Non-pigmented ciliary epithelial cell (primary cell): ENCODE data around the gene METTL8.

ENCODE experiments used
- DNase-seq: peaks from one replicate; pipeline ENCODE4 v3.0.0-alpha.2; 2010; ENCODE audit warnings: low read depth

METTL8 gene

DNA sequence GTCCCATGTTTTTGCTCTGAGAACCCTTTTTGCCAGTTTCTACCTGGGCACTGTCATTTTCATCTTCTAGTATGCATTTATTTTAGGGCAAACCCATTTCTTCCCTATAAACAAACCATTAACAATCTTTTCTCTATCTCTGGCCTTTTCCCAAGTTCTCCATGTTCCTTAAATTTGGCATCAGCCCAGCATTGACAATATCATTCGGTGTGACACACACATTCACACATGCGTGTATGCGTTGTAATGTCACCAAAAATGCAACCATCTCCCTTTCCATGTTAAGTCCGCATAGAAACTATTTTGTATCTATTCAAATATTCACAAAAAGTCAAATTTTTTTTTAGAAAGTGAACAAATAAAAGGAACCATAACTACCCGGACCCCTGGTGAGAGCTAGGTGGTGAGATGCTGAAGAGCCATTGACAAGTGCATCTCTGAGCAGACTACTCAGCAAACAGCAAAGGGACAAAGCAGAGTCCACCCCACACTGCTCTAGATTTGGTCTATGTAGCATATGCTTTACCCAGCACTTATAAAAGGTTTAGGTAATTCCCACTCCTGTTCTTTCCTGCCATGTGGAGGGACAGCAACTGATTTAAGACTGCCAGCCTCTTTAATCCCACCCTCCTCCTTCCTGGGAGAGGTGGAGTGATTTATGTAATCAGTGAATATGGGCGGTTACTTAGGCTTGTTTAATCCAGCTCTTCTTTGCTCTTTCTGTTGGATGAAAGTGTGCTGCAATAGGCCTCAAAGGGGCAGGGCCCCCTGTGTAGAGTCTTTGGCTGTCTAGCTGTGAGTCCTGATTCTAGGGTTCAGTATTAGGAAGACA, 124.1 kb downstream of the METTL8 start:
- no peak for DNase-seq

DNA sequence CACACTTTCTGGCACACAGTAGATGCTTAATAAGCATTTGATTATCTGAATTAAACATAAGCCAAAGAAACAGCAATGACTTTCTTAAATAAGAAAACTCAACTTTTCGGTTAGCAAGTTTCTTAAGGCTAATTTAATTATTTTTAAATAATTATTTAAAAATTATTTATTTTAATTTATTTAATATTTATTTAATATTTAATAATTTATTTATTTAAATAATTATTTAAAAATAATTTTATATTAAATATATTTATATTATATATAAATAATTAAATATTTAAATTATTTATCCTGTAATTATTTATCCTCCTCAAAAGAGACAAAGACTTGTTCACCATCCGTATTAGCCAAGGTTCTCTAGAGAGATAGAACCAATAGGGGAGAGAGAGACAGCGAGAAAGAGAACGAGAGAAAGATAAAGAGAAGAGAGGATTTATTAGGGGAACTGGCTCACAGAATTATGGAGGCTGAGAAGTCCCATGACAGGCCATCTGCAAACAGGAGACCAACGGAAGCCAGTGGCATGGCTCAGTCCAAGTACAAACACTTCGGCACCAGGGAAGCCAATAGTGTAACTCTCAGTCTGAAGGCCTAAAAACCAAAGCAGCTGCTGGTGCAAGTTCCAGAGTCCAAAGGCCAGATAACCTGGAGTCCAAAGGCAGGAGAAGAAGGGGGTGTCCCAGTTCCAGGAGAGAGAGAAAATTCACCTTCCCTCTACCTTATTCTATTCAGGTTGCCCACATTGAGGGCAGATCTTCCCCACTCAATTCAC, 125.3 kb downstream of the METTL8 start:
- DNase-seq, result no peak

DNA sequence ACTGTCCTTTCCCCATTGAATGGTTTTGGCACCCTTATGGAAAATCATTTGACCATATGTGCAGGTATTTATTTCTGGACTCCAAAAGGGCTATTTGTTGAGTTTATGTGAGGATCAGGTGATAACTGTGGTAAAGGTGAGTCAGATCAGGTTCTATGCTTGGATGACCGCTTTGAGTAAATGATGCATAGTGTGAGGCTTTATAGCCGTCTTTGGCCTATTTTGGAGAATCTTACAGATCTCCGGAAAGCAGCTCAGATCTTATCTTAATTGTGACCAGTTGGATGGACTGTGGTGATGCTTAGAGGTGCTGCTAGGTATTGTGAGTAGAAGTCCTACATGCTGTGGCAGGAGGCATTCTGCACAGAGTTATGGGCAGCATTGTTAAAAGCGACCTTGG, 126.2 kb downstream of the METTL8 start:
- DNase-seq, result no peak

DNA sequence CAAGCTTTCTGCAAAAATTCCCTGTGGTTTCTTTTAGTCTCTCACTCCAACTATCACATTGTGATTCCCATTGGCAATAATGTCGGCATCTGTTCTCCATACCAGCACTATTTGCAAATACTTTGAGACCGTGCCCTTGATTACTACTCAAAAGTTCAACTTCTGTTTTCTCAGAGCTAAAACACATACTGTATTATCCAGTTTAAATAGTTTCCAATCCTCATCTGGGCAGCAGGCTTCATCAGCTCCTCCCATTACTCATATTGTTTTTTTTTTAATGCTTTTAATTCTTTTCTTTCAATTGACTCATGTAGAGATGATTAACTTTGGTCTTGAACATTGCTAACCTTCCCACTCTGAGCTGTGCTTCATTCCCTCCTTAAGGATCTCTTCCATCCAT, 135.8 kb downstream of the METTL8 start:
- no peak for DNase-seq

DNA sequence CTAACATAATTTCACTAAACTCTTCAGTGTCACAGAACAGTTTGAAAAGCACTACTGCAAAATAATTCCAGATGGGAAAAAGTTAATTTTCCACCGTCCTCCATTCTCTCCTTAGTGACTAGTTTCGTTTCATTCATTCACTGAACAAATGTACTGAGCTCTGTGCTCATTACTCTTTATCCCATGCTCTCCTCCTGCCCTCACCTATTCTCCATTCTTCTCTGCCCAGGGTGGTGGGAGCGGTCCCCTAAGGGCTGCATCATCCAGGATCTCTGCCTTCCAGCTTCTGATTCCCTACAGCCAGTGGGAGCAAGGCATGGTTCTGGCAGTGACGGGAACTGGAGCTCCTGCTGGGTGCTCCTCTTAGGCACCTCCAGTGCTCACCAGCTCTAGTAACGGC, 139.2 kb downstream of the METTL8 start:
- DNase-seq, result no peak

DNA sequence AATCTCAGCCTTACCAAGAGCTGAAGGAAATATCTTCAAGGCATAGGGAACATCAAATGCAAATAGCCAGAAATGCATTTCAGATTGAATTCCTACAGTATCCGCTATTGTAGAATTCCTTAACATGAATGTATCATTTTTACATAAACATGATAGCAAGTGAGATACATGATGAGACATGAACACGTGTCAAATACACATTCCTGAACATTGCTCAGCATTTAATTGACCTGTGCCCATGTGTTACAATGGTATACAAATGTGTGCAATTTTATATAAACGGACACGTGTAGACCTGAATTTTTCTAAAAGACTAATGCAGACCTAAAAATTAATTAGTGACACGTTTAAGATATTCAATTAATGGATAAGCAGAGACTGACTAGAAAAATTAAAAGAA, 140.1 kb downstream of the METTL8 start:
- DNase-seq, result no peak

DNA sequence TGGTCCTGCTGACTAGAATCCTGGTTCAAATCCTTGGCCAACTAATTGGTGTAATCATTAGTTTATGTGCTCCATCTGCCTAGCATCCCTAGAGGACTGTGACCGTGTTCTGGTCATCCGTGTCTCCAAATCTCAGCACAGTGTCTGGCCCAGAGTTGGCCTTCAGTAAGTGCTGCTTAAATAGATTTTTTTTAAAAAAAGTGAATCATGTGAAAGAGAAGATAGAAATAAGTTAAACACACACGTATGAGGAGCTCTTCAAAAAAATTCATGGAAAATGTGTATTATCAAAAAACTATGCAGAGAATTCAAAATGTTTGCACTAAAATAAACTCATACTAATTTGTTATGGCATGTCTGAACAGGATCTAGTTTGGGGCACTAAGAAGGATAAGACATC, 143.8 kb downstream of the METTL8 start:
- no peak for DNase-seq

DNA sequence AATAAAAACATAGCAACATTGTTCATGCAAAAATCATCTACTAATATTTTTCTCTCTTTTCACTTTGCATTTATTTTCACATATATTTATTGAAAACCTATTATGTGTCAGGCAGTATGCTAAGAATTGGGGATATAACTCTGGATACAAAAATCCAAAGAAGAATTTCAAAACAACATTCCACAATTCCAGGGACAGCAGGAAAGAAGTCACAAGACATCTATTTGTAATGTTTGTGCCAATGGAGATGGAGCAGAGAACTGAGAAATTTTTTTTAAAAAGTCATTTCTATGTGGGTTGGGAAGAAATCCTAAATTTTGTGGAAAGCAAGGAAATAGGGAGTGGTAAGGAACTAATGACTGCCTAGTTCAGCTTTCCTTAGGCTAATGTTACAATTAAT, 144.5 kb downstream of the METTL8 start:
- DNase-seq, result no peak

DNA sequence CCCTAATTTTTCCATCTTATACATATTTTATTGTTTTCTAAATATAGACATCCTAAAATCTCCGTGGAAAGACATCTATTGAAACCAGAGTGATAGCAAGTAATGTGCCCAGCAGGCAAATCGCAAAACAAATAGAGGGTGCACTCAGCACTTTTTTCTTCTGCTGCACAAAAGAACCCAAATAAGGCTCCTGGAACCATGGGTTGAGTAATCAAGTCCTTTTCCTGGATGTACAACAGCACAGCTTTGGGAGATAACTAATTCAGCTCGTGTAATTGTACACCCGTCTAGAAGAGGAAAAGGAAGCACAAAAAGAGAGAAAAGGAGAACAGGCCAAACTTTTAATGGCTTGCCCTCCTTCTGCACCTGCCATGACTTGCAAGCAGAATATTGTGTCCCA, 146.2 kb downstream of the METTL8 start:
- no peak for DNase-seq

DNA sequence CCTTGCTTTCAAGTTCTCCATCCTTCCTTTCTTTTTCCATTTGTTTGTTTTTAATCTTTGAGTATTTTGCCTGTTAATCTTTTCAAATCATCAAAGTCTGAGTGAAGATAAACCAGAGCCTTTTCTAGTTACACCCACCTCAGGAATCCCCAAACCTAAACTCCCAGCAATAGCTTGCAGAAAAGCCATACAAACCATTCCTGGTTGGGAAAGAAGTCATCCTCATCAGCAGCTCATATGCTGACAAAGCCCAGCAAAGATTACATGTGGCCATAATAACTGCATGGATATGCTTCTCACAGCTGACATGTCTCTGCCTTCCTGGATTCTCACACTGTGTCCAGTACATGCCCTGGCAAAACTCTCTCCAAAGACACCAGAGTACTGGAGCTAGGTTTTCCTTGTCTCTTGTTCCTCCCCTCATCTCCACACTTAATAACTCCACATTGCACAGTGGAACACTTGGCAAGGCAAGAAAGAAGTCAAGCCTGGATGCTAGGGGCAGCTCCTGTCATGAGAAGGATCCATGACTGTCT, 146.7 kb downstream of the METTL8 start:
- DNase-seq, result no peak

DNA sequence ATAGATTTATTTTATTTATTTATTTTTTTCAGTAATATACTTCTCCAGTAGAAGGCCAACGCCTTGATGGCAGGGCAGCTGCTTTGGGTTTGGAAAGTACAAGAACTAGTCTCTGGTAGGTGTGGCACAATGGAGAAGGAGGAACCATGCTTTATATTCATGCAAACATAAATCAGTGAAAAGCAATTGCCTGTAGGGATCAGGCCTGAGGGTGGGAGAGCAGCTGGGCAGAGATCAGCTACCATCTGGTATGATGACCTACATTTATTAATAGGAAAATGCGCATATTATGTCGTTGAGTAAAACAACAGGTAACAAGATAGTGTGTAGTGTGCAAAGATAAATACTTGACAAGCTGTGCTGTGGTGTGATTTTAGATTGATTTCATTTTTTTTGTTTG, 152.7 kb downstream of the METTL8 start:
- no peak for DNase-seq

DNA sequence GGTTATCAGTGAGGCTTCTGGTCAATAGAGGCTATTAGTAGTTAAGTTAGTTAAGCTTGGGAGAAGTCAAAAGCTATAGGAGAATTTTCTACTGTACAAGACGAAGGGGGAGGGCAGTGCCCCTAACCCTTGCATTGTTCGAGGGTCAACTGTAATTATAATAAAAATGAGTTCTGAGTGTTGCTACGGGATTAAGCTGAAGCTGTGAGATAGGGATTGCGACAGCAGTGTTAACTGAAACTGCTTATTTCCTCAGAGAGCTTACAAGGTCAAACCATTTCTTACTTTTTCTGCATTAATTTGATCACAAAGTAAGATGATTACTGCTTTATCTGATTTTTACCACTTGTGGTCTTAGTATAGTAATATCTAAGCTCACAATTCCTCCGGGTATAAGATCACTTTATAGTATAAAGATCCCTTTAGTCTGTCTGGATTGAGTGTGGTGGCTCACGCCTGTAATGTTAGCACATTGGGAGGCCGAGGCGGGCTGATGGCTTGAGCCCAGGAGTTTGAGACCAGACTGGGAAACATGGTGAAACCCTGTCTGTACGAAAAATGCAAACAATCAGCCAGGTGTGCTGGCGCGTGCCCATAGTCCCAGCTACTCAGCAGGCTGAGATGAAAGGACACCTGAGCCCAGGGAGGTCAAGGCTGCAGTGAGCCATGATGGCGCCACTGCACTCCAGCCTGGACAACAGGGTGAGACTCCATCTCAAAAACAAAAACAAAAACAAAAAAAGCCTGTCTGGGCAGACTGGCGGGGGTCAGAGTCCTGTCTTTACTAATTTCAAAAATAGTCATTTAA, 153.6 kb downstream of the METTL8 start:
- no peak for DNase-seq

DNA sequence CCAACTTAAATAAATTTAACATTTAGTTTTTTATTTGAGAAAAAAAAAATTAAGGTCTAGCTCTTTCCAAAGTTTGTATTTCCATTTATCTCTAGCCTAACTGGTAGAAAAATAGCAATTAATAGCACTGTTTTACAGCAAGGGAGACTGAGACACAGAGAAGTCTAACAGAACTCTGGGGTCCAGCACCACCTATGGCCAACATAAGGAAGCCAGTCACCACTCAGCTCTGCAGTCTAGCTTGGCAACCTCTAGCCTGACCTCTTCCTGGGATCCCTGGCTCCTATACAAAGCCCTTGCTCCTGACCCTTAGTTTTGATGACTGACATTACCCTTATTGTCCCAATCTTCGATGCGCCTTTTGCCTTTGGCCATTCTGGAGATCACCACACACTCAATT, 159.0 kb downstream of the METTL8 start:
- no peak for DNase-seq

DNA sequence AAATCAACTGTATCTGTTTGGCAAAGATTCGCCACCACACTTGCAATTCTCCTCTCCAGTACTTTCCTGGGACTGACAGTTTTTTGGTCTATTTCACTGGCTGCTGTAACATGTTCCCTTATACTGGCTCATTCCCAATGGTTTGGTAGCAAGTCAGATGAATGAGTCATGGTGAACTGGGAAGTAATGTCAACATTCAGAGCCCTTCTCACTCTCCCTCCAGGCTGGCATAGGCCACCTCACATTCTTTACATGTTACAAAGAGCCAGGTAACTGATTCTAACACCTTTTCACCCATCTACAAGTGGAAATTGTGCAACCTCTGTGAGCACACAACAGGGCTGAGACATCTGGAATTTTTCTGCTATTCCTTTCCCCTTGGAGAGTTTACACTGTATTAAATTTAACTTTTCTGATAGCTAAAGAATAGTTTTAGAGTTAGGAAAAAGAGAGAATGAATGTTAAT, 161.8 kb downstream of the METTL8 start:
- peak; percentile 65 for DNase-seq

DNA sequence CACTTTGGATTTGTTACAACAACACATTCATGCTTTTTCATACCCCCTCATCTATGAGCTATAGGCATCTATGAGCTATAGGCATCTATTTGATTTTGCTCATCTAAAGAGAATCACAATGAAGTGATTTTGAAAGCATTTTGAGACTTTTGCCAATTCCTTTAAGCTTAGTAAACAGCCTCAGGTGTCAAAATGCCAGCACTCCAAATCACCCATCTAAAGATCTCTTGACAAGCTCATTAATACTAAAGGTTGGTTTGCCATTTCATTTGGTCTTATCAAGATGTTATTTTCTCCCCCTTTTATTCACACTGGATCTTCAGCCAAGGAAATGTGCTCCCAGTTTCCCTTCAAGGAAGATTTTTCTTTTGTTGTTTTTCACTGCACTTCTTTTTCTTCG, 162.4 kb downstream of the METTL8 start:
- DNase-seq, result no peak

DNA sequence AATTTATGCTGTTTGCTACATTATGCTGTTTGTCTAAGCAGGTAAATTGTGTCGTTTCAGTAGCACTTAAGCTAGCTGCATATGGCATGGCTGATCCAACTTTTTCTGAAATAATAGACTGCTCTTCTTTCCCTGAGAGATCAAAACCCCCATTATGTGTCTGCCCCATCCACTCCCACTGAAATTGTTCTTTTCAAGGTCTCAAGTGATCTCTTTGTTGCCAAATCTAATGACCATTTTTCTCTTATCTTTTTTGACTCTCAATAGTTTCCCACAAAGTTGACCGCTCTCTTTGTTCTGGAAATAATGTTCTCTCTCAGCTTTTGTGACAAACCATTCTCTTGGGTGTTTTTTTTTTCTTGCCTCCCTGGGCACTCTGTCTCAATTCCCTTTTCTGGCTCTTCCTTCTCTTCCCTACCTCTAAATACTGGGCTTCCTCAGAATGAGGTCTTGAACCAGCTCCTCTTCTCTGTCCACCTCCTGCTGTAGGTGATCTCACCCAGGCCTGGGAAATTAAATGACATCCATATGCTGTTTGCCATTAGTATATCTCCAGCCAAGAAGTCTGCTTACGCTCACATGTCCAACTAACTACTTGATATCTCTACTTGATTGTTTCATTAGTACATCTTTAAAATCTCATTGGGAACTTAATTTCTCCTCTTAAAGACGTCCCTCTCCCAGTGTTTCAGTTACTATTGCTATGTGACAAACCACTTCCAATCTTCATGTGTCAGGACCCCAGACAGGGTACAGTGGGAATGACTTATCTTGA, 165.7 kb downstream of the METTL8 start:
- no peak for DNase-seq
